Immature natural killer cell (primary cell): ENCODE data around the gene PDGFRB. TPM values are rescaled to one million over a fixed set of nuclear protein-coding genes. Genes with fewer than 3 reads are reported as not detected.

Experiments
- DNase-seq, 3 donors: peaks; one replicate each; pipeline ENCODE4 v3.0.0; 2022; ENCODE audit warnings: mixed read lengths in 1 of 3
- H3K27ac Mint-ChIP-seq, 6 donors: one replicate each; pipeline ENCODE4 v1.8.0; 2020; ENCODE audit warnings: mixed read lengths in 6 of 6, mild to moderate bottlenecking in 5 of 6, inconsistent platforms in 4 of 6, moderate library complexity in 3 of 6
- H3K27me3 Mint-ChIP-seq, 3 donors: one replicate each; pipeline ENCODE4 v1.8.0; 2020 to 2021; ENCODE audit warnings: low read depth in 3 of 3, mild to moderate bottlenecking in 3 of 3, mixed read lengths in 3 of 3, moderate library complexity in 3 of 3, inconsistent platforms in 1 of 3
- H3K36me3 Mint-ChIP-seq, 3 donors: one replicate each; pipeline ENCODE4 v1.8.0; 2020; ENCODE audit warnings: mixed read lengths in 3 of 3, inconsistent platforms in 2 of 3, mild to moderate bottlenecking in 2 of 3
- H3K4me1 Mint-ChIP-seq, 2 donors: one replicate each; pipeline ENCODE4 v1.8.0; 2020; ENCODE audit warnings: inconsistent platforms in 2 of 2, mild to moderate bottlenecking in 2 of 2, mixed read lengths in 2 of 2, moderate library complexity in 1 of 2
- H3K4me3 Mint-ChIP-seq, 5 donors: one replicate each; pipeline ENCODE4 v1.8.0; 2020; ENCODE audit warnings: mild to moderate bottlenecking in 5 of 5, mixed read lengths in 5 of 5, inconsistent platforms in 3 of 5, moderate library complexity in 3 of 5
- H3K9me3 Mint-ChIP-seq, 6 donors: one replicate each; pipeline ENCODE4 v1.8.0; 2020; ENCODE audit warnings: mild to moderate bottlenecking in 6 of 6, mixed read lengths in 6 of 6, inconsistent platforms in 4 of 6, moderate library complexity in 3 of 6
- polyA plus RNA-seq, 3 donors: library from polyadenylated mRNA; unstranded; fragments of 300-500 nt; fragmentation: Illumina TruSeq; gene quantifications; one replicate each; pipeline ENCODE4 v1.2.3, GENCODE V29; 2021

The PDGFRB gene
- polyA plus RNA-seq, 3 donors from 2014 or later: 6.4 to 18.9 (median 7.1) TPM

GRCh38 chr5:150189326-150189725 is 33.7 kb upstream of the PDGFRB start:
- Mint-ChIP-seq H3K4me3 (no peak overlapping the region), H3K4me1 (no peaks in the 10 kb centered on the region), H3K36me3 (no peaks in the 10 kb centered on the region), H3K9me3 (no peaks in the 10 kb centered on the region), H3K27ac (no peak overlapping the region), H3K27me3 (peaks cover 6 to 18% (median 17%) of the 10 kb centered on the region in 3 donors)
- DNase-seq: no peak

GRCh38 chr5:150188146-150188842 is 32.6 kb upstream of the PDGFRB start:
- H3K4me1 Mint-ChIP-seq: no peaks in the 10 kb centered on the region
- no peaks in the 10 kb centered on the region for H3K36me3 Mint-ChIP-seq
- no peak overlapping the region for H3K27ac Mint-ChIP-seq
- no peak overlapping the region for H3K4me3 Mint-ChIP-seq
- H3K27me3 Mint-ChIP-seq: peaks cover 6 to 18% (median 14%) of the 10 kb centered on the region in 3 donors
- no peaks in the 10 kb centered on the region for H3K9me3 Mint-ChIP-seq
- no peak for DNase-seq

GRCh38 chr5:150186897-150187296 is 31.3 kb upstream of the PDGFRB start:
- Mint-ChIP-seq H3K4me3 (no peak overlapping the region), H3K36me3 (no peaks in the 10 kb centered on the region), H3K4me1 (no peaks in the 10 kb centered on the region), H3K9me3 (no peaks in the 10 kb centered on the region), H3K27ac (no peak overlapping the region), H3K27me3 (peaks cover 6 to 20% (median 13%) of the 10 kb centered on the region in 3 donors)
- no peak for DNase-seq

GRCh38 chr5:150186137-150186536 is 30.5 kb upstream of the PDGFRB start:
- Mint-ChIP-seq H3K9me3 (no peaks in the 10 kb centered on the region), H3K27ac (no peak overlapping the region), H3K4me3 (no peak overlapping the region), H3K4me1 (no peaks in the 10 kb centered on the region), H3K27me3 (peaks cover 4 to 15% (median 7%) of the 10 kb centered on the region in 3 donors), H3K36me3 (no peaks in the 10 kb centered on the region)
- DNase-seq: no peak

- peaks cover 0 to 13% (median 7%) of the 10 kb centered on the region in 3 donors for H3K27me3 Mint-ChIP-seq
- no peak for DNase-seq
- no peaks in the 10 kb centered on the region for H3K4me1 Mint-ChIP-seq
- no peak overlapping the region for H3K27ac Mint-ChIP-seq
- H3K4me3 Mint-ChIP-seq: no peak overlapping the region
- no peaks in the 10 kb centered on the region for H3K36me3 Mint-ChIP-seq
- H3K9me3 Mint-ChIP-seq: no peaks in the 10 kb centered on the region
Measured at GRCh38 chr5:150184990-150185912, 29.6 kb upstream of the PDGFRB start.

- Mint-ChIP-seq H3K4me1 (no peaks in the 10 kb centered on the region), H3K27ac (no peak overlapping the region), H3K9me3 (no peaks in the 10 kb centered on the region), H3K36me3 (no peaks in the 10 kb centered on the region), H3K27me3 (peaks cover 0 to 8% (median 3%) of the 10 kb centered on the region in 3 donors), H3K4me3 (no peak overlapping the region)
- DNase-seq: no peak
Measured at GRCh38 chr5:150184006-150184405, 28.4 kb upstream of the PDGFRB start.

GRCh38 chr5:150183436-150183835 is 27.8 kb upstream of the PDGFRB start:
- H3K9me3 Mint-ChIP-seq: no peaks in the 10 kb centered on the region
- H3K4me1 Mint-ChIP-seq: no peaks in the 10 kb centered on the region
- no peaks in the 10 kb centered on the region for H3K36me3 Mint-ChIP-seq
- H3K27ac Mint-ChIP-seq: no peak overlapping the region
- DNase-seq: no peak
- peaks cover 0 to 8% (median 0%) of the 10 kb centered on the region in 3 donors for H3K27me3 Mint-ChIP-seq
- H3K4me3 Mint-ChIP-seq: no peak overlapping the region

GRCh38 chr5:150182774-150183173 is 27.1 kb upstream of the PDGFRB start:
- H3K9me3 Mint-ChIP-seq: no peaks in the 10 kb centered on the region

GRCh38 chr5:150181766-150182545 is 26.3 kb upstream of the PDGFRB start:
- Mint-ChIP-seq H3K27ac (no peak overlapping the region), H3K36me3 (no peaks in the 10 kb centered on the region), H3K4me3 (no peak overlapping the region)

More at GRCh38 chr5:150182774-150183173, 27.1 kb upstream of the PDGFRB start:
- Mint-ChIP-seq H3K4me3 (no peak overlapping the region), H3K36me3 (no peaks in the 10 kb centered on the region), H3K27ac (no peak overlapping the region), H3K27me3 (peaks cover 0 to 8% (median 0%) of the 10 kb centered on the region in 3 donors), H3K4me1 (no peaks in the 10 kb centered on the region)
- DNase-seq: no peak

GRCh38 chr5:150181027-150181426 is 25.4 kb upstream of the PDGFRB start:
- Mint-ChIP-seq H3K4me3 (no peak overlapping the region), H3K27ac (peak overlapping the region in 1 of 6 donors; percentile 22), H3K36me3 (no peaks in the 10 kb centered on the region), H3K4me1 (no peaks in the 10 kb centered on the region), H3K27me3 (peaks cover 0 to 5% (median 1%) of the 10 kb centered on the region in 3 donors), H3K9me3 (no peaks in the 10 kb centered on the region)
- no peak for DNase-seq

More at GRCh38 chr5:150181766-150182545, 26.3 kb upstream of the PDGFRB start:
- no peaks in the 10 kb centered on the region for H3K4me1 Mint-ChIP-seq
- no peak for DNase-seq
- H3K9me3 Mint-ChIP-seq: no peaks in the 10 kb centered on the region
- H3K27me3 Mint-ChIP-seq: peaks cover 0 to 8% (median 0%) of the 10 kb centered on the region in 3 donors

- no peaks in the 10 kb centered on the region for H3K4me1 Mint-ChIP-seq
- H3K36me3 Mint-ChIP-seq: no peaks in the 10 kb centered on the region
- H3K9me3 Mint-ChIP-seq: no peaks in the 10 kb centered on the region
- no peak overlapping the region for H3K27ac Mint-ChIP-seq
- H3K4me3 Mint-ChIP-seq: no peak overlapping the region
- peaks cover 1 to 5% (median 2%) of the 10 kb centered on the region in 3 donors for H3K27me3 Mint-ChIP-seq
- no peak for DNase-seq
Measured at GRCh38 chr5:150180241-150181026, 24.8 kb upstream of the PDGFRB start.

- H3K27ac Mint-ChIP-seq: peak overlapping the region in 1 of 6 donors; percentile 38
- H3K4me3 Mint-ChIP-seq: no peak overlapping the region
- no peaks in the 10 kb centered on the region for H3K9me3 Mint-ChIP-seq
- H3K4me1 Mint-ChIP-seq: no peaks in the 10 kb centered on the region
- peaks cover 2 to 5% (median 2%) of the 10 kb centered on the region in 3 donors for H3K27me3 Mint-ChIP-seq
- DNase-seq: no peak
- H3K36me3 Mint-ChIP-seq: no peaks in the 10 kb centered on the region
Measured at GRCh38 chr5:150179019-150179620, 23.5 kb upstream of the PDGFRB start.

- H3K27ac Mint-ChIP-seq: no peak overlapping the region
- H3K27me3 Mint-ChIP-seq: peaks cover 2 to 9% (median 5%) of the 10 kb centered on the region in 3 donors
- H3K9me3 Mint-ChIP-seq: no peaks in the 10 kb centered on the region
- no peaks in the 10 kb centered on the region for H3K36me3 Mint-ChIP-seq
- H3K4me1 Mint-ChIP-seq: no peaks in the 10 kb centered on the region
- H3K4me3 Mint-ChIP-seq: no peak overlapping the region
- DNase-seq: no peak
Measured at GRCh38 chr5:150178262-150178661, 22.6 kb upstream of the PDGFRB start.
